Endothelial cell of umbilical vein (primary cell): ENCODE data around the gene ARMH4. TPM values are rescaled to one million over a fixed set of nuclear protein-coding genes. Genes with fewer than 3 reads are reported as not detected.

Experiments used
- BruUV-seq: library from RNA; stranded (reverse); fragments of 400-500 nt; replicated peaks from 2 replicates; lab custom pipeline; 2021; lab: Mats Ljungman, UMichigan
- CTCF ChIA-PET: fragments of 300-600, 350-600 bp; sonication (Branson Sonifier 250); formaldehyde crosslinking; loops from one replicate; lab custom pipeline; 2021; ENCODE audit warnings: antibody characterized with exemption, inconsistent platforms; lab: Charles Lee
- POLR2A ChIA-PET: fragments of 300-600, 350-600 bp; sonication (Branson Sonifier 250); formaldehyde crosslinking; loops from one replicate; lab custom pipeline; 2021; ENCODE audit warnings: antibody characterized with exemption, inconsistent platforms; lab: Charles Lee
- DNase-seq: peaks from one replicate; pipeline ENCODE4 v3.0.0-alpha.2; 2011; ENCODE audit warnings: low read depth, low spot score
- FAIRE-seq: peaks from 2 replicates; lab custom pipeline; 2011; peaks lifted over from hg19 to GRCh38; lab: Jason Lieb, UNC
- H2AFZ ChIP-seq: 2 replicates; pipeline ENCODE4 v1.6.0; 2012; ENCODE audit warnings: low read depth, low read length, control low read depth, inconsistent platforms
- H3K27ac ChIP-seq: 2 replicates; pipeline ENCODE4 v1.5.1; 2011; ENCODE audit warnings: low read depth, mild to moderate bottlenecking, control low read depth, low read length, moderate library complexity; ENCODE audit not compliant: insufficient read depth
- H3K27me3 ChIP-seq, 2 experiments: 2 replicates each; pipeline versions ENCODE4 v1.6.0 to v1.6.1; 2011; ENCODE audit warnings: low read length in 2 of 2, mixed read lengths in 1 of 2; ENCODE audit not compliant: control insufficient read depth in 2 of 2, insufficient read depth in 2 of 2
- H3K36me3 ChIP-seq, 2 experiments: 2 replicates in 1 of 2; 3 replicates in 1 of 2; pipeline ENCODE4 v1.5.1; 2011; ENCODE audit warnings: low read length in 2 of 2, mild to moderate bottlenecking in 1 of 2, moderate library complexity in 1 of 2; ENCODE audit not compliant: control insufficient read depth in 2 of 2, insufficient read depth in 2 of 2; ENCODE audit errors: extremely low read depth in 1 of 2
- H3K4me1 ChIP-seq: 3 replicates; pipeline ENCODE4 v1.5.1; 2011; ENCODE audit warnings: mild to moderate bottlenecking, low read length; ENCODE audit not compliant: control insufficient read depth, insufficient read depth; ENCODE audit errors: extremely low read depth
- H3K4me2 ChIP-seq: 2 replicates; pipeline ENCODE4 v1.6.1; 2011; ENCODE audit warnings: low read length, control low read depth, mixed read lengths; ENCODE audit not compliant: insufficient read depth
- H3K4me3 ChIP-seq, 3 experiments: fragments of 200-600 bp in 1 of 3; sonication (generic), shearing (Covaris generic) in 1 of 3; replicated peaks in 1 of 3; 2 replicates each; pipeline ENCODE4 v1.5.1; 2011 to 2016; ENCODE audit warnings: control low read depth in 3 of 3, low read length in 3 of 3, mild to moderate bottlenecking in 2 of 3, inconsistent platforms in 1 of 3, low read depth in 1 of 3, moderate library complexity in 1 of 3; ENCODE audit not compliant: insufficient read depth in 1 of 3
- H3K79me2 ChIP-seq: 2 replicates; pipeline ENCODE4 v1.6.0; 2012; ENCODE audit warnings: low read length, inconsistent platforms; ENCODE audit not compliant: control insufficient read depth, insufficient read depth
- H3K9ac ChIP-seq: replicated peaks from 2 replicates; pipeline ENCODE3; 2011; ENCODE audit warnings: low read length, control low read depth; ENCODE audit not compliant: insufficient read depth; ENCODE audit errors: extremely low read depth
- H3K9me1 ChIP-seq: replicated peaks from 3 replicates; pipeline ENCODE4 v1.6.0; 2011; ENCODE audit warnings: mild to moderate bottlenecking, low read length; ENCODE audit not compliant: control insufficient read depth, insufficient read depth; ENCODE audit errors: extremely low read depth
- H3K9me3 ChIP-seq: replicated peaks from 2 replicates; pipeline ENCODE4 v1.5.1; 2012; ENCODE audit warnings: low read length, inconsistent platforms; ENCODE audit not compliant: control insufficient read depth, insufficient read depth
- H4K20me1 ChIP-seq: replicated peaks from 2 replicates; pipeline ENCODE3; 2011; ENCODE audit warnings: mild to moderate bottlenecking, low read length; ENCODE audit not compliant: control insufficient read depth, insufficient read depth; ENCODE audit errors: extremely low read depth
- EZH2 ChIP-seq: IDR thresholded peaks from 2 replicates; pipeline ENCODE4 v1.6.1; 2012; ENCODE audit warnings: borderline replicate concordance, low read depth, mild to moderate bottlenecking, moderate library complexity, low read length, inconsistent platforms; ENCODE audit not compliant: severe bottlenecking
- FOS ChIP-seq: IDR thresholded peaks from 2 replicates; pipeline ENCODE4 v1.6.1; 2011; ENCODE audit warnings: mild to moderate bottlenecking, low read length, moderate library complexity, borderline replicate concordance; ENCODE audit not compliant: insufficient read depth
- GATA2 ChIP-seq: IDR thresholded peaks from 2 replicates; pipeline ENCODE4 v1.7.0; 2011; ENCODE audit warnings: low read depth, mild to moderate bottlenecking, moderate library complexity, mixed read lengths, low read length; ENCODE audit not compliant: insufficient read length, insufficient read depth
- JUN ChIP-seq: IDR thresholded peaks from 2 replicates; pipeline ENCODE4 v1.6.1; 2011; ENCODE audit warnings: borderline replicate concordance, low read depth; ENCODE audit not compliant: insufficient read length, insufficient read depth
- MYC ChIP-seq: IDR thresholded peaks from one replicate; pipeline ENCODE4 v1.6.1; 2011; ENCODE audit warnings: mild to moderate bottlenecking, low read depth, low read length
- POLR2A ChIP-seq: IDR thresholded peaks from 2 replicates; pipeline ENCODE4 v1.6.1; 2012; ENCODE audit warnings: low read depth, mild to moderate bottlenecking, control low read depth, low read length
- POLR2AphosphoS5 ChIP-seq: IDR thresholded peaks from 2 replicates; pipeline ENCODE4 v1.6.1; 2012; ENCODE audit warnings: low read depth, mild to moderate bottlenecking, control low read depth, low read length, moderate library complexity; ENCODE audit not compliant: insufficient read depth
- dilution Hi-C: fragments of 300-500 bp; cut with MboI; formaldehyde crosslinking; loops from one replicate; pipeline ENCODE4 v1.15.0; 2019; ENCODE audit warnings: low sequenced_read_pairs; ENCODE audit not compliant: extremely low pct_ligation_motif_present
- intact Hi-C: fragments of 100-400 bp; cut with micrococcal nuclease; formaldehyde crosslinking; loops from one replicate; pipeline ENCODE4 v1.10.0; 2022
- polyA plus RNA-seq, 4 experiments: library from polyadenylated mRNA; depleted of rRNA in 3 of 4; stranded (reverse) in 3 of 4; unstranded in 1 of 4; fragments of >200 nt; gene quantifications; 2 replicates each; pipeline versions ENCODE4 v1.2.1 to v1.2.3, GENCODE V29; 2011 to 2012; ENCODE audit warnings: missing spikeins in 1 of 4
- total RNA-seq: library from RNA; stranded (reverse); gene quantifications from 2 replicates; pipeline ENCODE4 v1.2.3, GENCODE V29; 2021
- TF ChIP-seq, protein P1 (sequence below), 2 donors: IDR thresholded peaks; 1 replicate in 1 of 2; 2 replicates in 1 of 2; pipeline ENCODE4 v1.5.1; 2011; ENCODE audit warnings: low read length in 2 of 2, mild to moderate bottlenecking in 2 of 2, moderate library complexity in 2 of 2, control low read depth in 1 of 2, inconsistent platforms in 1 of 2, low read depth in 1 of 2; ENCODE audit not compliant: insufficient read depth in 1 of 2; ENCODE audit errors: extremely low read depth in 1 of 2
- TF ChIP-seq, protein P2 (sequence below): IDR thresholded peaks from 2 replicates; pipeline ENCODE4 v1.6.1; 2011; ENCODE audit not compliant: insufficient read depth, insufficient read length

Gene ARMH4
- total and polyA plus RNA-seq, 2 donors (not counting 3 experiments of a cell fraction or from before 2014, with no cell fraction given) = 1.1 to 3.0 TPM

DNA sequence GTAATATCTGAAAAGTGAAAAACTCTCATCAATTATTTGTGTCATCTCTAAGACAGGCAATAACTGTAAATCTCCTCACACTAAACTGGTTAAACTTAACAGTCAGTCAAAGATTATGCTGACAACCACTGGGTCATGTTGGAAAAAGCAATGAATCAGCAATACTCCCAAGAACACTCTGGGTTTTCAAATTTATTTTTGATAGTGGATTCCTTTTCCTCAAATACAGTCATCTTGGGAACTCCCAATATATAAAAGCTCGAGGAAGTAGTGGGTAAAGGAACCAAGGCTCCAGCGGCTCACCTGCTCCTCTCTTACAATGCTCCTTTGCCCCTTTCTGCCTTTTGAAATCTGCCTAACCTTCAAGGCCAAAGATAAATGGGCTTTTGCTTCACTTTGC is 70.0 kb downstream of the ARMH4 start:
- Histone ChIP-seq H3K9me3 (no peaks in the 10 kb centered on the region), H3K4me2 (peak overlapping the region; percentile 23), H3K27ac (peak overlapping the region; percentile 86), H3K36me3 (no peaks in the 10 kb centered on the region), H4K20me1 (no peaks in the 10 kb centered on the region), H2AFZ (peak overlapping the region; percentile 74), H3K27me3 (peaks cover 3 to 7% of the 10 kb centered on the region in 2 experiments), H3K4me1 (peaks cover 13% of the 10 kb centered on the region), H3K9me1 (no peaks in the 10 kb centered on the region), H3K79me2 (no peaks in the 10 kb centered on the region), H3K4me3 (no peak overlapping the region), H3K9ac (peak overlapping the region; percentile 38)
- no peak for DNase-seq
- no peak for FAIRE-seq
- TF ChIP-seq POLR2AphosphoS5 (no peak), GATA2 (no peak), MYC (no peak), EZH2 (no peak), FOS (no peak), POLR2A (no peak), JUN (no peak)
- TF ChIP-seq, protein P1, sequence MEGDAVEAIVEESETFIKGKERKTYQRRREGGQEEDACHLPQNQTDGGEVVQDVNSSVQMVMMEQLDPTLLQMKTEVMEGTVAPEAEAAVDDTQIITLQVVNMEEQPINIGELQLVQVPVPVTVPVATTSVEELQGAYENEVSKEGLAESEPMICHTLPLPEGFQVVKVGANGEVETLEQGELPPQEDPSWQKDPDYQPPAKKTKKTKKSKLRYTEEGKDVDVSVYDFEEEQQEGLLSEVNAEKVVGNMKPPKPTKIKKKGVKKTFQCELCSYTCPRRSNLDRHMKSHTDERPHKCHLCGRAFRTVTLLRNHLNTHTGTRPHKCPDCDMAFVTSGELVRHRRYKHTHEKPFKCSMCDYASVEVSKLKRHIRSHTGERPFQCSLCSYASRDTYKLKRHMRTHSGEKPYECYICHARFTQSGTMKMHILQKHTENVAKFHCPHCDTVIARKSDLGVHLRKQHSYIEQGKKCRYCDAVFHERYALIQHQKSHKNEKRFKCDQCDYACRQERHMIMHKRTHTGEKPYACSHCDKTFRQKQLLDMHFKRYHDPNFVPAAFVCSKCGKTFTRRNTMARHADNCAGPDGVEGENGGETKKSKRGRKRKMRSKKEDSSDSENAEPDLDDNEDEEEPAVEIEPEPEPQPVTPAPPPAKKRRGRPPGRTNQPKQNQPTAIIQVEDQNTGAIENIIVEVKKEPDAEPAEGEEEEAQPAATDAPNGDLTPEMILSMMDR (IDR thresholded peaks at IDR 0.05; ENCODE audit: extremely low read depth in 1 of 2, insufficient read depth in 1 of 2, low read depth in 1 of 2, low read length in 2 of 2) = no peak
- TF ChIP-seq, protein P2, sequence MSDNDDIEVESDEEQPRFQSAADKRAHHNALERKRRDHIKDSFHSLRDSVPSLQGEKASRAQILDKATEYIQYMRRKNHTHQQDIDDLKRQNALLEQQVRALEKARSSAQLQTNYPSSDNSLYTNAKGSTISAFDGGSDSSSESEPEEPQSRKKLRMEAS = no peak
- ChIA-PET POLR2A (interaction anchor here (0.6 kb wide), 2 partner anchors 99 to 1269 kb away, joined by 3 to 7 read pairs; no protein-coding TSS in a partner anchor), CTCF (interaction anchor here (0.6 to 1.6 kb wide), 5 partner anchors 8 to 594 kb away, joined by 3 to 8 read pairs (median 3); no protein-coding TSS in a partner anchor)
- intact Hi-C loops = loop anchor here (2.0 to 5.0 kb wide), 2 partner anchors 17 to 350 kb away; no protein-coding TSS in a partner anchor
- no TSS peak for BruUV-seq
- dilution Hi-C loops = no loop called here
